ENCODE measurements around the gene SPATS2. TPM values are rescaled to one million over a fixed set of nuclear protein-coding genes. Genes with fewer than 3 reads are reported as not detected.

Gene SPATS2
- total RNA-seq, 2 experiments from 2014 or later: 22.7 to 36.4 TPM

DNA sequence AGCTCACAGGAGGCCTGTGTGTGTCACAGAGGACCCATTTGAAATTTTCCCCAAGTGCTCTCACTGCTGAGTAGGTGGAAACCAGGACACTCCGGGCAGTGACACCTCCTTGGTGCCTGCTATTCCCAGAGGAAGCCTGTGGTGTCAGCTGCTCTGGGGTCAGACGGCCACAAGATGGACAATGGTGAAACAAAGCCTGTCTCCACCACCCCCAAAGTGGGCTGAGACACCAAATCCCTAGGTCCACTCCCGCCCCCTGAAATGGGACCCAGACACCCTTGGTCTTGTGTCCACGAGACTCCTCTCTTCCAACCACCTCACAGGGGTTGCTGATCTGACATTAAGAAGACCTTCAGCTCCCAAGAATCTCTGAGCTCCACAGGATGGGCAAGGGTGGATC, 178.6 kb downstream of the SPATS2 start:
- no peaks in the 10 kb centered on the region for H3K9me3 ChIP-seq (ENCODE audit: low read length)
- H2AFZ ChIP-seq (ENCODE audit: low read length): no peak overlapping the region
- POLR2A ChIA-PET: no interaction called here
- CTCF ChIA-PET (ENCODE audit: unreplicated experiment): no interaction called here
- no peak overlapping the region for H3K27ac ChIP-seq (ENCODE audit: low read depth, low read length, poor library complexity, severe bottlenecking)
- no peak overlapping the region for H3K4me2 ChIP-seq (ENCODE audit: low read length)
- DNase-seq (ENCODE audit: low spot score): no peak
- no TSS peak for BruUV-seq (replicated peaks)
- TF ChIP-seq, protein P1, sequence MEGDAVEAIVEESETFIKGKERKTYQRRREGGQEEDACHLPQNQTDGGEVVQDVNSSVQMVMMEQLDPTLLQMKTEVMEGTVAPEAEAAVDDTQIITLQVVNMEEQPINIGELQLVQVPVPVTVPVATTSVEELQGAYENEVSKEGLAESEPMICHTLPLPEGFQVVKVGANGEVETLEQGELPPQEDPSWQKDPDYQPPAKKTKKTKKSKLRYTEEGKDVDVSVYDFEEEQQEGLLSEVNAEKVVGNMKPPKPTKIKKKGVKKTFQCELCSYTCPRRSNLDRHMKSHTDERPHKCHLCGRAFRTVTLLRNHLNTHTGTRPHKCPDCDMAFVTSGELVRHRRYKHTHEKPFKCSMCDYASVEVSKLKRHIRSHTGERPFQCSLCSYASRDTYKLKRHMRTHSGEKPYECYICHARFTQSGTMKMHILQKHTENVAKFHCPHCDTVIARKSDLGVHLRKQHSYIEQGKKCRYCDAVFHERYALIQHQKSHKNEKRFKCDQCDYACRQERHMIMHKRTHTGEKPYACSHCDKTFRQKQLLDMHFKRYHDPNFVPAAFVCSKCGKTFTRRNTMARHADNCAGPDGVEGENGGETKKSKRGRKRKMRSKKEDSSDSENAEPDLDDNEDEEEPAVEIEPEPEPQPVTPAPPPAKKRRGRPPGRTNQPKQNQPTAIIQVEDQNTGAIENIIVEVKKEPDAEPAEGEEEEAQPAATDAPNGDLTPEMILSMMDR (conservative IDR thresholded peaks at IDR 0.05; ENCODE audit: low read length): no peak
- TF ChIP-seq EZH2phosphoT487 (IDR thresholded peaks at IDR 0.05; ENCODE audit: borderline replicate concordance, low read depth, low read length): no peak
- peaks cover 9% of the 10 kb centered on the region for H3K4me1 ChIP-seq (ENCODE audit: insufficient read depth, low read length, poor library complexity, severe bottlenecking)
- H3K36me3 ChIP-seq (ENCODE audit: insufficient read depth, low read length): no peaks in the 10 kb centered on the region
- H4K20me1 ChIP-seq (ENCODE audit: insufficient read depth, low read length): no peaks in the 10 kb centered on the region
- H3K9me2 ChIP-seq (ENCODE audit: insufficient read depth, low read length): no peaks in the 10 kb centered on the region
- intact Hi-C loops (cut with micrococcal nuclease; ENCODE audit: unreplicated experiment): no loop called here
- no peaks in the 10 kb centered on the region for H3K79me2 ChIP-seq (ENCODE audit: insufficient read depth, low read depth, low read length)
- H3K4me3 ChIP-seq (ENCODE audit: low read depth, low read length, poor library complexity, severe bottlenecking): no peak overlapping the region

DNA sequence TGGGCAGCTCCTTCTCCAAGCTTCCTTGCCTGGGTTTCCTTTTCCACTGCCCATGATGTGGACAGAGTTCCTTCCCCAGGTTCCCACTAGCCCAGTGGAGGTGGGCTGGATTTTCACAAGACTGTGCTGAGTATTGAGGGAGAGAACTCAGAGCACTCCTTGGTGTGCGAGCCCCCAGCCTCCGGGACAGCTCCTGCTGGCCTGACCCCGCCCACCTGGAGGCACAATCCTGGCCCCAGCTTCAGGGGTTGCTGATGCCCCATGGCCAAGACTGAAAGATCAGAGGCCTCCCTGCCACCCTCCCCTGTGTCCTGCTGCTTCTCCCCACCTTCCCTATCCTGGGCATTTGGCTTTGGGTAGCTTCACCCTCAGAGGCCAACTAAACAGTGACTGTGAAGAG, 179.2 kb downstream of the SPATS2 start:
- BruUV-seq (replicated peaks): no TSS peak
- Histone ChIP-seq H3K4me3 (ENCODE audit: low read depth, low read length, poor library complexity, severe bottlenecking) (no peak overlapping the region), H2AFZ (ENCODE audit: low read length) (no peak overlapping the region), H3K9me2 (ENCODE audit: insufficient read depth, low read length) (no peaks in the 10 kb centered on the region), H3K9me3 (ENCODE audit: low read length) (no peaks in the 10 kb centered on the region), H3K4me2 (ENCODE audit: low read length) (no peak overlapping the region), H3K27ac (ENCODE audit: low read depth, low read length, poor library complexity, severe bottlenecking) (no peak overlapping the region), H3K4me1 (ENCODE audit: insufficient read depth, low read length, poor library complexity, severe bottlenecking) (peaks cover 9% of the 10 kb centered on the region), H3K36me3 (ENCODE audit: insufficient read depth, low read length) (no peaks in the 10 kb centered on the region), H4K20me1 (ENCODE audit: insufficient read depth, low read length) (no peaks in the 10 kb centered on the region), H3K79me2 (ENCODE audit: insufficient read depth, low read depth, low read length) (no peaks in the 10 kb centered on the region)
- ChIA-PET CTCF (ENCODE audit: unreplicated experiment) (no interaction called here), POLR2A (no interaction called here)
- DNase-seq (ENCODE audit: low spot score): no peak
- intact Hi-C loops (cut with micrococcal nuclease; ENCODE audit: unreplicated experiment): no loop called here
- TF ChIP-seq, protein P1 (conservative IDR thresholded peaks at IDR 0.05; ENCODE audit: low read length): no peak
- no peak for TF ChIP-seq EZH2phosphoT487 (IDR thresholded peaks at IDR 0.05; ENCODE audit: borderline replicate concordance, low read depth, low read length)

DNA sequence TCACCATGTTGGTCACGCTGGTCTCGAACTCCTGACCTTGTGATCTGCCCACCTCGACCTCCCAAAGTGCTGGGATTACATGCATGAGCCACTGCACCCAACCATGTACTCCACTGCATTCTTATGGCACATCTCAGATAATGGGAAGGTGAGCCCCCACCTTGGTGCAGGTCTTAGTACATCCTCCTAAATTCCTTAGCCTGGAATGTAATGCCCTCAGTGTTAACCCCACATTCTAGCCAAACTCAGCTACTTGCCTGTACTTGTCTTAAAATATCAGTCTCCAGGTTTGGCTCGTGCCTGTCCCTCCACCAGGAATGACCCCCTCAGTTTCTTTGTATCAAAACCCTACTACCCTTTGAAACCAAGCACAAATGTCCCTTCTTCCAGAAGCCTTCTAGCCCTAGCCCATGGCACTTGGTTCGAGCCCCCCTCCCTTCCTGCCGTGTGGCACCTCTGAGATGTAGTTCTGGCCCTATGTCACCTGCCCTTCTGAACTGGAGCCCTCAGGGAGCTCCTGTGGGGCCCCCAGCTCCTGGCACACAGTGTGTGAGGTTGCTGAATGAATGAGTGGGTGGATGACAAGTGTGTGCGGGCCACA, 179.9 kb downstream of the SPATS2 start:
- DNase-seq (ENCODE audit: low spot score): no peak
- no peaks in the 10 kb centered on the region for H4K20me1 ChIP-seq (ENCODE audit: insufficient read depth, low read length)
- peaks cover 13% of the 10 kb centered on the region for H3K4me1 ChIP-seq (ENCODE audit: insufficient read depth, low read length, poor library complexity, severe bottlenecking)
- intact Hi-C loops (cut with micrococcal nuclease; ENCODE audit: unreplicated experiment): no loop called here
- TF ChIP-seq, protein P1 (conservative IDR thresholded peaks at IDR 0.05; ENCODE audit: low read length): no peak
- no peak for TF ChIP-seq EZH2phosphoT487 (IDR thresholded peaks at IDR 0.05; ENCODE audit: borderline replicate concordance, low read depth, low read length)
- ChIA-PET POLR2A (interaction anchor here (0.7 kb wide), 1 partner anchor 9 kb away, joined by 3 read pairs; no protein-coding TSS in a partner anchor), CTCF (ENCODE audit: unreplicated experiment) (no interaction called here)
- H3K4me2 ChIP-seq (ENCODE audit: low read length): no peak overlapping the region
- no TSS peak for BruUV-seq (replicated peaks)
- H3K36me3 ChIP-seq (ENCODE audit: insufficient read depth, low read length): no peaks in the 10 kb centered on the region
- no peak overlapping the region for H3K4me3 ChIP-seq (ENCODE audit: low read depth, low read length, poor library complexity, severe bottlenecking)
- no peak overlapping the region for H3K27ac ChIP-seq (ENCODE audit: low read depth, low read length, poor library complexity, severe bottlenecking)
- H3K9me3 ChIP-seq (ENCODE audit: low read length): no peaks in the 10 kb centered on the region
- H3K9me2 ChIP-seq (ENCODE audit: insufficient read depth, low read length): no peaks in the 10 kb centered on the region
- H3K79me2 ChIP-seq (ENCODE audit: insufficient read depth, low read depth, low read length): no peaks in the 10 kb centered on the region
- H2AFZ ChIP-seq (ENCODE audit: low read length): no peak overlapping the region
